Stimulated activated CD8-positive, alpha-beta memory T cell treated with anti-CD3 and anti-CD28 coated beads, Interleukin-12 subunit alpha, Interleukin-12 subunit beta, amount 100 ng/mL, for 4 hours (primary cell): ENCODE measurements around the gene CST7.

Experiments
- DNase-seq: peaks from one replicate; pipeline ENCODE4 v3.0.0-alpha.2; 2020; ENCODE audit warnings: low read depth

Gene CST7

DNA sequence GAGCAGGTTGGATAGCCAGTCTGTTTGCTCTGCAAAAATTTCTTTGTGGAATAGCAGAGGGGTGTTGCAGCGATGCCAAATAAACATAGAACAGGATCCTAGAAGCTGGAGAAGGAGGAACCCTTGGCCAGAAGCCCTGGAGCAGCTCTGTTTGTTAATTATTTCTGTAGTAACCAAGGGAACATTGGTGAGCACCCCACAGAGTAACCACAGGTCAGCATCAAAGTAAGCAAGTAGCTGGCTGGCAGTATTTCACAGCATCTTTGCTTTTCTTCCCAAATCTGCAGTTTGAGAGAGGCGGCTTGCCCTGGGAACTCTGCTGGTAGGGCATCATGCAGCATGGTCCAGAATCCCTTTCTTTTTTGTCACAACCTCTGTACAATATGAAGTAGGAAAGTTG is 56.2 kb downstream of the CST7 start:
- DNase-seq = no peak

DNA sequence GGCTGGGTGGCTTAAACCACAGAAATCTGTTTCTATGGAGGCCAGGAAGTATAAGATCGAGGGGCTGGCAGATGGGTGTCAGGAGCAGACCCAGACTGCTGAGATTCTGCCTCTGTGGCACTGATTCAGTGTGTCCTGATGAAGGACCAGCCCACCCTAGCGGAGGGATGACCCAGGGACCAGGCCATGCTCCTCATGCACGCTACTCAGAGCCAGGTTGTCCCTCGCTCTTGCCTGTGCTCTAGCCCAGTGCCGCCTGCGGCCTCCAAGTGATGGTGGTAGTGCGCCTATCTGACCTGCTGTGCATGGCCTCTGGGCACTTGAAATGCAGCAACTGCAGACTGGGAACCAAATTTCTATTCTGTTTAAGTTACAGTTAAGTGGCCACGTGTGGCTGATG is 56.6 kb downstream of the CST7 start:
- no peak for DNase-seq

DNA sequence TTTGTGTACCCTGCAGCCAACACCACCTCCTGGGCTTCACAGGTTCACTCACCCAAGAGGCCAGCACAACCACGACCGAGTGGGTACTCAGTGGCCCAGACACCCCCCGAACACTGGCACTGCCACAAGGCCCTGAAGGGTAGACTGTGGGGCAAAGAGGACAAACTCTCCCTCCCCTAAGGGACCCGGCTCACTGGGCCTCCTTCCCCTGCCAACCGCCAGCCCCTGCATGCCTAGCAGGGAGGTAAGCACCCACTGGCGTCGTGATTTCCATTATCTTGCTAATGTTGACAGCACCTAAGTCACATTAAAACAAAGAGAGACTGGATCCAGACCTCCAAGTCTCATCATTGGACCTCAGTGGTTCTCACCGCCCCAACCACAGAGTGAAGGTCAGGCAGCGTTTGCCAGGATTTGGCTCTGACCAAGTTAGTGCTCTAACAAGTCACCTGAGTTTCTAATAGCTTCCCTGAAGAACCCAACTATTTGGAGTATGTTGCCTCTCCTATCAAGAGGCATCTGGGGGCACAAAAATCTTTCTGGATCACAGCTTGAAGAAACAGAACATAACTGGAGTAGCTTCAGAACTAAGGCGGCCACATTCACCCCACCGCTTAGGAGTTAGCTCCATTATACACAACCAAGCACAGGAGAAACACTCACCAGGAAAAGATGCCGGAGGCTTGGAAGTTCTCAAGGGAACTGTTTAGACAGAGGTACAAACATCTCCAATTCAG is 57.5 kb downstream of the CST7 start:
- no peak for DNase-seq

GRCh38 chr20:25007491-25008305 is 58.6 kb downstream of the CST7 start:
- no peak for DNase-seq

DNA sequence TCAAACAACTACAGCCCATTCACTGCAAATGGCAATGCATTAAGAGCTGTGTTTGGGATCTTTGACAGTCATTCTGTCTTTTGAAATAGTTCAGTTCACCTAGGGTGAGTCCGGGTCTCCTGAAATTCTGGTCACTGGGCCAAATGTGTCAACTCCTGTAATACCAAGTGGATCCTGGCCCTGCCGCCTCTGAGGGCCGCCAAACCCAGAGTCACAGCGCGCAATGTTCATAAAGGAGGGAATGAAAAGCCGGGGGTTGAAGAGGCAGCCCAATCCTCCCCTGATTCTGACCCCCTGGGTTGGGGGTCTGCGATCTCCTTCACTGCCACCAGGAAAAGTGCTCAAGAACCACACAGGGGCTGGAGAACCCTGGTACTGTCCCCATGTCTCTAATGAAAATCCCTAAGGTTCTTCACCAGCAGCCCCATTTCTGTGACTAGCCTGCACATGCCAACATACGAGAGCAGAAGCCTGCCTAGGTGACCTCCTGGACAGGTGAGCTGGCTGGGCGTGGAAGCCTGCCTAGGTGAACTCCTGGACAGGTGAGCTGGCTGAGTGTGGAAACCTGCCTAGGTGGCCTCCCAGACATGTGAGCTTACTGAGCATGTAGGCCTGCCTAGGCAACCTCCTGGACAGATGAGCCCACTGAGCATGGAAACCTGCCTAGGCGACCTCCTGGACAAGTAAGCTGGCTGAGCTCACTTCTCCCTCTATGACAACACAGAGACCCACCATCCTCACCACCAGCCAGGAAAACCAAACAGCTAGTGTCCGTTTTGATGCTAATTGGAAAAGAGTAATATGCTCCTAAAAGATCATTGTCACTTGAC is 59.5 kb downstream of the CST7 start:
- DNase-seq = no peak
